HepG2 (cell line): ENCODE data around the gene PIGW. TPM values are rescaled to one million over a fixed set of nuclear protein-coding genes. Genes with fewer than 3 reads are reported as not detected.

Experiments
- DMAP1 ChIP-seq: IDR thresholded peaks from 2 replicates; pipeline ENCODE4 v1.6.1; 2016
- FOXP4 ChIP-seq: sonication (generic); formaldehyde crosslinking; IDR thresholded peaks from 2 replicates; pipeline ENCODE4 v1.4.0; 2020; ENCODE audit warnings: missing genetic modification reagents
- GFI1 ChIP-seq: sonication (generic); formaldehyde crosslinking; IDR thresholded peaks from 2 replicates; pipeline ENCODE4 v1.5.0; 2020; ENCODE audit warnings: missing genetic modification reagents, mild to moderate bottlenecking, borderline replicate concordance
- HIVEP1 ChIP-seq: sonication (generic); formaldehyde crosslinking; IDR thresholded peaks from 2 replicates; pipeline ENCODE4 v1.4.0; 2020; ENCODE audit warnings: mild to moderate bottlenecking, missing genetic modification reagents
- HNRNPUL1 ChIP-seq: fragments of 200-400 bp; formaldehyde crosslinking; IDR thresholded peaks from 2 replicates; pipeline ENCODE4 v1.6.1; 2017; ENCODE audit warnings: low read depth, mild to moderate bottlenecking, low read length, moderate library complexity
- NCOA2 ChIP-seq: sonication (generic); formaldehyde crosslinking; IDR thresholded peaks from 2 replicates; pipeline ENCODE4 v1.8.0; 2022; ENCODE audit warnings: inconsistent platforms
- NONO ChIP-seq, 2 experiments: fragments of 450-650 bp in 1 of 2; sonication (generic) in 1 of 2; formaldehyde crosslinking in 1 of 2; IDR thresholded peaks in 1 of 2; conservative IDR thresholded peaks in 1 of 2; 2 replicates each; pipeline versions ENCODE4 v1.6.1 to v1.8.0; 2017 to 2022; ENCODE audit warnings: mild to moderate bottlenecking in 1 of 2, missing genetic modification reagents in 1 of 2, moderate library complexity in 1 of 2
- PHF20 ChIP-seq: sonication (generic); formaldehyde crosslinking; IDR thresholded peaks from 2 replicates; pipeline ENCODE4 v1.5.0; 2020; ENCODE audit warnings: mild to moderate bottlenecking, missing genetic modification reagents
- RARA ChIP-seq: IDR thresholded peaks from 2 replicates; pipeline ENCODE4 v1.6.1; 2016; ENCODE audit warnings: missing genetic modification reagents, missing compliant biosample characterization
- REL ChIP-seq: sonication (generic); formaldehyde crosslinking; conservative IDR thresholded peaks from 2 replicates; pipeline ENCODE4 v1.8.0; 2022; ENCODE audit warnings: mild to moderate bottlenecking, missing genetic modification reagents, moderate library complexity
- REPIN1 ChIP-seq: sonication (generic); formaldehyde crosslinking; IDR thresholded peaks from 2 replicates; pipeline ENCODE4 v1.8.0; 2022; ENCODE audit warnings: missing genetic modification reagents, low read depth, mild to moderate bottlenecking, borderline replicate concordance
- SIN3B ChIP-seq: fragments of 150-350 bp; IDR thresholded peaks from 2 replicates; pipeline ENCODE4 v1.6.1; 2014; ENCODE audit warnings: low read length
- ZNF101 ChIP-seq: sonication (generic); formaldehyde crosslinking; IDR thresholded peaks from 2 replicates; pipeline ENCODE4 v1.4.0; 2020; ENCODE audit warnings: mild to moderate bottlenecking, low read depth, missing genetic modification reagents, borderline replicate concordance
- ZNF512B ChIP-seq: sonication (generic); formaldehyde crosslinking; IDR thresholded peaks from 2 replicates; pipeline ENCODE4 v1.5.1; 2020; ENCODE audit warnings: missing genetic modification reagents, mild to moderate bottlenecking, borderline replicate concordance
- ZNF839 ChIP-seq: sonication (generic); formaldehyde crosslinking; IDR thresholded peaks from 2 replicates; pipeline ENCODE4 v1.4.0; 2020; ENCODE audit warnings: missing genetic modification reagents, mild to moderate bottlenecking, borderline replicate concordance
- ZSCAN21 ChIP-seq: sonication (generic); formaldehyde crosslinking; IDR thresholded peaks from 2 replicates; pipeline ENCODE4 v1.8.0; 2022; ENCODE audit warnings: mild to moderate bottlenecking, missing genetic modification reagents, moderate library complexity, borderline replicate concordance
- ZSCAN5A ChIP-seq: sonication (generic); formaldehyde crosslinking; IDR thresholded peaks from 2 replicates; pipeline ENCODE4 v1.8.0; 2022; ENCODE audit warnings: mild to moderate bottlenecking, missing genetic modification reagents, borderline replicate concordance
- polyA plus RNA-seq, 8 experiments: library from polyadenylated mRNA; depleted of rRNA in 3 of 8; stranded (reverse) in 7 of 8; unstranded in 1 of 8; fragments of >200 nt; fragmentation: Illumina TruSeq in 4 of 8; extraction: Trizol in 4 of 8; gene quantifications; 2 replicates each; pipeline versions ENCODE4 v1.2.1 to v1.2.3, GENCODE V29; 2011 to 2016; ENCODE audit warnings: low read depth in 4 of 8, missing spikeins in 1 of 8, mixed read lengths in 1 of 8; ENCODE audit not compliant: insufficient read depth in 1 of 8
- total RNA-seq, 5 experiments: library from RNA; depleted of rRNA; stranded (reverse); fragments of >200 nt; fragmentation: Illumina TruSeq; extraction: Trizol; gene quantifications; 2 replicates each; pipeline ENCODE4 v1.2.3, GENCODE V29; 2016; ENCODE audit warnings: low read depth in 1 of 5
- TF ChIP-seq, protein P1 (sequence below): sonication (generic); formaldehyde crosslinking; IDR thresholded peaks from 2 replicates; pipeline ENCODE4 v1.5.0; 2020; ENCODE audit warnings: missing genetic modification reagents
- TF ChIP-seq, protein P2 (sequence below): sonication (generic); formaldehyde crosslinking; IDR thresholded peaks from 2 replicates; pipeline ENCODE4 v1.5.1; 2020; ENCODE audit warnings: mild to moderate bottlenecking, missing genetic modification reagents, borderline replicate concordance

The PIGW gene
- total and polyA plus RNA-seq, 2 of the 13 experiments (the other 11 are each of a cell fraction or from before 2014, with no cell fraction given): 9.0 to 24.0 TPM

DNA sequence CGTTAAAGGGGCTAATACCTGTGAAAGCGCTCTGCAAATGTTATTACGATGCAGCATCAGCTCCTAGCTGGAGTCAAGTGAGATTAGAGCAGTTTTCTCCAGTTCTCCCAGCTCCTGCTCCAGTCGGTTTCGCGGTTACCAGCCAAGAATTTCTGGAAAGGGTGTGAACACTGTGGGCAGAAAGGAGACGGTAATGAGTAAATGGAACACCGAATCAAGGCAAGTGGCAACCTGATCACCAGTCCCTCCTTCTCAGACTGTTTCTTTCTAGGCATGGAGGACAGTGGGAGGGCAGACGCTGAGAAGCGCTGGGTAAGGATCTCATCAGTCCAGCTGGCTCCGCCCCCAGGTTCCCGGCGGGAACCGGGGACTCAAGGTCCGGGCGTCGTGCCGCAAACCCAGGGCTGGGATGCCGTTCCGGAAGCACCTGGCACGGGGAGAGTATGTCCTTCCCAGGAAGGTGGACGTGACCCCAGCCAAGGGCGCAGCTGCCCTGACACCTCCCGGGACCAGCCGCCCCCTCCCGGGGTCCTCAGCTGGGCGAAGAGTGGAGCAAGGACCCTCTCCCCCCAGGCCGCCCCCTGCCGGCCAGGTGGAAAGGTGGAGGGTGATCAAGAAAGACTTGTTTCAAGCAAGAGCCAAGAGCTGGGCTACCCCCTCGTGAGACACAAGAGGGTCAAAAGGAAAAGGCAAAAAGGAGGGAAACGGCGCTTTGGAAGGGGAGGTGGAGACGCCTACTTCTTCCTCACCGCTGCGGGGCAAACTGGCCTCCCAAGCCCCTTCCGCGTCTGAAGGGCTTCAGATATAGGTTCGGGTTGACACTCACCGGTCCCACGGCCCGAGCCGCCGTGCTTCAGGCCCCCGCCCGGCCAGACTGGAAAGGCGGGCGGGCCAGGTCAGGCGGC lies 600 bp upstream of the PIGW start (continued):
- no peak for TF ChIP-seq FOXP4
- no peak for TF ChIP-seq ZSCAN5A (CRISPR knock-in tag)
- no peak; the same call in 1 of the 2 replicates for TF ChIP-seq HIVEP1 (CRISPR knock-in tag)
- TF ChIP-seq PHF20 (CRISPR knock-in tag): no peak
- TF ChIP-seq ZNF512B: no peak
- TF ChIP-seq ZSCAN21: no peak; the same call in 1 of the 2 replicates
- no peak for TF ChIP-seq ZNF839 (CRISPR knock-in tag)
- TF ChIP-seq, protein P1, sequence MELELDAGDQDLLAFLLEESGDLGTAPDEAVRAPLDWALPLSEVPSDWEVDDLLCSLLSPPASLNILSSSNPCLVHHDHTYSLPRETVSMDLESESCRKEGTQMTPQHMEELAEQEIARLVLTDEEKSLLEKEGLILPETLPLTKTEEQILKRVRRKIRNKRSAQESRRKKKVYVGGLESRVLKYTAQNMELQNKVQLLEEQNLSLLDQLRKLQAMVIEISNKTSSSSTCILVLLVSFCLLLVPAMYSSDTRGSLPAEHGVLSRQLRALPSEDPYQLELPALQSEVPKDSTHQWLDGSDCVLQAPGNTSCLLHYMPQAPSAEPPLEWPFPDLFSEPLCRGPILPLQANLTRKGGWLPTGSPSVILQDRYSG (CRISPR knock-in tag): no peak
- no peak for TF ChIP-seq SIN3B
- TF ChIP-seq RARA: peak; percentile 14; the same call in 1 of the 2 replicates
- no peak for TF ChIP-seq NCOA2 (CRISPR knock-in tag)
- TF ChIP-seq HNRNPUL1: no peak
- TF ChIP-seq, protein P2, sequence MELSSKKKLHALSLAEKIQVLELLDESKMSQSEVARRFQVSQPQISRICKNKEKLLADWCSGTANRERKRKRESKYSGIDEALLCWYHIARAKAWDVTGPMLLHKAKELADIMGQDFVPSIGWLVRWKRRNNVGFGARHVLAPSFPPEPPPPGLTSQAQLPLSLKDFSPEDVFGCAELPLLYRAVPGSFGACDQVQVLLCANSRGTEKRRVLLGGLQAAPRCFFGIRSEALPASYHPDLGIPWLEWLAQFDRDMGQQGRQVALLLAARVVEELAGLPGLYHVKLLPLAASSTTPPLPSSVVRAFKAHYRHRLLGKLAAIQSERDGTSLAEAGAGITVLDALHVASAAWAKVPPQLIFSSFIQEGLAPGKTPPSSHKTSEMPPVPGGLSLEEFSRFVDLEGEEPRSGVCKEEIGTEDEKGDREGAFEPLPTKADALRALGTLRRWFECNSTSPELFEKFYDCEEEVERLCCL (CRISPR knock-in tag): no peak
- no peak for TF ChIP-seq REPIN1 (CRISPR knock-in tag)
- no peak for TF ChIP-seq NONO (IDR thresholded peaks at IDR 0.05)
- peak; percentile 13; the same call in 1 of the 2 replicates for TF ChIP-seq NONO (CRISPR knock-in tag; conservative IDR thresholded peaks at IDR 0.05)
- TF ChIP-seq ZNF101 (CRISPR knock-in tag): no peak
- TF ChIP-seq REL (CRISPR knock-in tag): 0 out of 2 replicates have a peak, but pooled peaks have one; percentile 19
- no peak for TF ChIP-seq GFI1 (CRISPR knock-in tag)
- TF ChIP-seq DMAP1 (CRISPR knock-in tag): no peak
